HPDE6-E6E7 (cell line): ENCODE data around the gene SLC2A11.
"Not testable (repeated sequence)": the region's sequence is repeated elsewhere in the genome, so short reads cannot be mapped to it uniquely, and the experiment has no call there.

Source experiments
- DNase-seq: peaks from one replicate; pipeline ENCODE4 v3.0.0; 2011; ENCODE audit warnings: missing footprints; ENCODE audit errors: extremely low spot score

The SLC2A11 gene

GRCh38 chr22:23908587-23909205 is 51.0 kb downstream of the SLC2A11 start:
- DNase-seq, result no peak

- no peak for DNase-seq
Measured at GRCh38 chr22:23909296-23909898, 51.7 kb downstream of the SLC2A11 start.

- no peak for DNase-seq
Measured at GRCh38 chr22:23910496-23911190, 53.0 kb downstream of the SLC2A11 start.

- DNase-seq, result no peak
Measured at GRCh38 chr22:23911318-23911980, 53.8 kb downstream of the SLC2A11 start.

GRCh38 chr22:23912293-23912903 is 54.7 kb downstream of the SLC2A11 start:
- no peak for DNase-seq

- DNase-seq, result no peak
Measured at GRCh38 chr22:23913306-23913660, 55.6 kb downstream of the SLC2A11 start.

GRCh38 chr22:23913661-23914353 is 56.1 kb downstream of the SLC2A11 start:
- peak; percentile 97 for DNase-seq

- no peak for DNase-seq
Measured at GRCh38 chr22:23915290-23915689, 57.6 kb downstream of the SLC2A11 start.

GRCh38 chr22:23920267-23920611 is 62.6 kb downstream of the SLC2A11 start:
- not testable (repeated sequence) for DNase-seq

- not testable (repeated sequence) for DNase-seq
Measured at GRCh38 chr22:23921586-23922201, 64.0 kb downstream of the SLC2A11 start.

- DNase-seq, result no peak
Measured at GRCh38 chr22:23922921-23923320, 65.2 kb downstream of the SLC2A11 start.

- DNase-seq, result no peak
Measured at GRCh38 chr22:23925020-23925606, 67.4 kb downstream of the SLC2A11 start.

GRCh38 chr22:23926561-23926960 is 68.9 kb downstream of the SLC2A11 start:
- DNase-seq, result no peak
